HCT116 (cell line): ENCODE measurements around the gene LIPA. TPM values are rescaled to one million over a fixed set of nuclear protein-coding genes. Genes with fewer than 3 reads are reported as not detected.

Experiments
- ATAC-seq: fragments of 200-7000 bp; cut with Tn5 transposase; 2 replicates; pipeline ENCODE4 v1.9.1; 2020; ENCODE audit warnings: mild to moderate bottlenecking, moderate library complexity
- BruUV-seq: library from RNA; stranded (reverse); fragments of 400-500 nt; replicated peaks from 2 replicates; lab custom pipeline; 2021; lab: Mats Ljungman, UMichigan
- CTCF ChIA-PET: fragments of 300-600 bp; sonication (Branson Sonifier 250); formaldehyde crosslinking; loops from one replicate; lab custom pipeline; 2021; ENCODE audit warnings: antibody characterized with exemption; lab: Charles Lee
- POLR2A ChIA-PET: fragments of 300-600, 350-600 bp; sonication (Branson Sonifier 250); formaldehyde crosslinking; loops from one replicate; lab custom pipeline; 2021; ENCODE audit warnings: antibody characterized with exemption; lab: Charles Lee
- RAD21 ChIA-PET, 2 experiments: fragments of 300-600 bp; sonication (Branson Sonifier 250); formaldehyde crosslinking; loops; one replicate each; lab custom pipeline; 2023; ENCODE audit warnings: low total read pairs in 2 of 2; ENCODE audit not compliant: uncharacterized antibody in 2 of 2, unreplicated experiment in 2 of 2, low non-redundant PET in 1 of 2; lab: Charles Lee
- DNase-seq: peaks from one replicate; pipeline ENCODE4 v3.0.0-alpha.2; 2010; ENCODE audit warnings: low read depth, low spot score
- H2AFZ ChIP-seq: fragments of 200-600 bp; shearing (Covaris generic), sonication (generic); 2 replicates; pipeline ENCODE4 v1.6.1; 2017; ENCODE audit warnings: low read depth, mixed run types, mixed read lengths, antibody characterized with exemption, low read length; ENCODE audit not compliant: poor library complexity, severe bottlenecking
- H3K27ac ChIP-seq: 2 replicates; pipeline ENCODE4 v1.5.1; 2012; ENCODE audit warnings: low read depth, low read length
- H3K27me3 ChIP-seq: fragments of 200-600 bp; sonication (generic); 2 replicates; pipeline ENCODE4 v1.6.1; 2016; ENCODE audit warnings: mixed run types, low read length, mixed read lengths; ENCODE audit not compliant: insufficient read depth
- H3K36me3 ChIP-seq, 2 experiments: fragments of 200-500 bp in 1 of 2; fragments of 200-600 bp in 1 of 2; sonication (Bioruptor generic) in 1 of 2; sonication (generic) in 1 of 2; 2 replicates each; pipeline versions ENCODE4 v1.5.1 to v1.6.1; 2014 to 2016; ENCODE audit warnings: low read length in 2 of 2, inconsistent platforms in 1 of 2, mixed read lengths in 1 of 2, mixed run types in 1 of 2; ENCODE audit not compliant: insufficient read depth in 2 of 2, control insufficient read depth in 1 of 2
- H3K4me1 ChIP-seq, 2 experiments: fragments of 200-600 bp in 1 of 2; sonication (generic) in 1 of 2; 2 replicates each; pipeline versions ENCODE4 v1.5.1 to v1.6.1; 2012 to 2017; ENCODE audit warnings: low read length in 2 of 2, inconsistent platforms in 1 of 2, mild to moderate bottlenecking in 1 of 2, mixed read lengths in 1 of 2, mixed run types in 1 of 2, moderate library complexity in 1 of 2; ENCODE audit not compliant: insufficient read depth in 2 of 2, control insufficient read depth in 1 of 2
- H3K4me2 ChIP-seq: fragments of 200-600 bp; sonication (generic); 2 replicates; pipeline ENCODE4 v1.6.1; 2017; ENCODE audit warnings: mixed run types, low read length, mixed read lengths
- H3K4me3 ChIP-seq, 2 experiments: fragments of 200-600 bp in 1 of 2; sonication (generic) in 1 of 2; replicated peaks in 1 of 2; 2 replicates each; pipeline ENCODE4 v1.5.1; 2011 to 2016; ENCODE audit warnings: low read length in 2 of 2, control low read depth in 1 of 2, low read depth in 1 of 2, mild to moderate bottlenecking in 1 of 2, mixed read lengths in 1 of 2, mixed run types in 1 of 2
- H3K79me2 ChIP-seq: fragments of 200-600 bp; sonication (generic); 2 replicates; pipeline ENCODE4 v1.6.1; 2017; ENCODE audit warnings: mild to moderate bottlenecking, mixed run types, low read length, moderate library complexity, mixed read lengths; ENCODE audit not compliant: insufficient read depth
- H3K9ac ChIP-seq: fragments of 200-600 bp; sonication (generic); 2 replicates; pipeline ENCODE4 v1.6.1; 2016; ENCODE audit warnings: low read length, mixed read lengths
- H3K9me2 ChIP-seq: fragments of 200-600 bp; sonication (generic), shearing (Covaris generic); 2 replicates; pipeline ENCODE4 v1.6.1; 2017; ENCODE audit warnings: mixed run types, mild to moderate bottlenecking, moderate library complexity; ENCODE audit not compliant: insufficient read depth
- H3K9me3 ChIP-seq, 2 experiments: fragments of 200-500 bp in 1 of 2; fragments of 200-600 bp in 1 of 2; sonication (Bioruptor generic) in 1 of 2; sonication (generic) in 1 of 2; 2 replicates each; pipeline ENCODE4 v1.6.1; 2014 to 2017; ENCODE audit warnings: low read length in 2 of 2, mixed read lengths in 2 of 2, inconsistent platforms in 1 of 2, low read depth in 1 of 2, mild to moderate bottlenecking in 1 of 2, mixed run types in 1 of 2, moderate library complexity in 1 of 2; ENCODE audit not compliant: control insufficient read depth in 1 of 2, insufficient read depth in 1 of 2
- H4K20me1 ChIP-seq: fragments of 200-600 bp; sonication (generic), shearing (Covaris generic); 2 replicates; pipeline ENCODE4 v1.6.1; 2017; ENCODE audit warnings: mixed run types, mild to moderate bottlenecking, moderate library complexity; ENCODE audit not compliant: insufficient read depth
- CBX3 ChIP-seq: IDR thresholded peaks from 2 replicates; pipeline ENCODE4 v1.6.1; 2012; ENCODE audit warnings: low read depth
- EZH2 ChIP-seq: fragments of 200-600 bp; sonication (generic); IDR thresholded peaks from 2 replicates; pipeline ENCODE4 v1.6.1; 2017; ENCODE audit warnings: antibody characterized with exemption, mixed run types
- EZH2phosphoT487 ChIP-seq: fragments of 200-600 bp; IDR thresholded peaks from 2 replicates; pipeline ENCODE4 v1.6.1; 2018; ENCODE audit warnings: antibody characterized with exemption, borderline replicate concordance
- SP1 ChIP-seq: IDR thresholded peaks from 2 replicates; pipeline ENCODE4 v1.6.1; 2012; ENCODE audit warnings: low read depth
- SRF ChIP-seq: IDR thresholded peaks from 2 replicates; pipeline ENCODE4 v1.6.1; 2012; ENCODE audit warnings: low read depth
- YY1 ChIP-seq: IDR thresholded peaks from 2 replicates; pipeline ENCODE4 v1.6.1; 2011; ENCODE audit warnings: low read length, low read depth, moderate library complexity, mild to moderate bottlenecking; ENCODE audit not compliant: insufficient replicate concordance; ENCODE audit errors: extremely low read depth
- ZFX ChIP-seq: fragments of 450-650 bp; IDR thresholded peaks from 2 replicates; pipeline ENCODE4 v1.6.1; 2017
- intact Hi-C: fragments of 100-400 bp; cut with micrococcal nuclease; formaldehyde crosslinking; loops from 2 replicates; pipeline ENCODE4 v1.10.0; 2022
- total RNA-seq: library from RNA; stranded (reverse); gene quantifications from one replicate; pipeline ENCODE4 v1.2.1, GENCODE V29; 2021; ENCODE audit not compliant: unreplicated experiment
- TF ChIP-seq, protein P1 (sequence below): IDR thresholded peaks from 2 replicates; pipeline ENCODE4 v1.6.1; 2012

LIPA gene
- total RNA-seq, 1 experiment from 2014 or later, result 27.1 TPM

DNA sequence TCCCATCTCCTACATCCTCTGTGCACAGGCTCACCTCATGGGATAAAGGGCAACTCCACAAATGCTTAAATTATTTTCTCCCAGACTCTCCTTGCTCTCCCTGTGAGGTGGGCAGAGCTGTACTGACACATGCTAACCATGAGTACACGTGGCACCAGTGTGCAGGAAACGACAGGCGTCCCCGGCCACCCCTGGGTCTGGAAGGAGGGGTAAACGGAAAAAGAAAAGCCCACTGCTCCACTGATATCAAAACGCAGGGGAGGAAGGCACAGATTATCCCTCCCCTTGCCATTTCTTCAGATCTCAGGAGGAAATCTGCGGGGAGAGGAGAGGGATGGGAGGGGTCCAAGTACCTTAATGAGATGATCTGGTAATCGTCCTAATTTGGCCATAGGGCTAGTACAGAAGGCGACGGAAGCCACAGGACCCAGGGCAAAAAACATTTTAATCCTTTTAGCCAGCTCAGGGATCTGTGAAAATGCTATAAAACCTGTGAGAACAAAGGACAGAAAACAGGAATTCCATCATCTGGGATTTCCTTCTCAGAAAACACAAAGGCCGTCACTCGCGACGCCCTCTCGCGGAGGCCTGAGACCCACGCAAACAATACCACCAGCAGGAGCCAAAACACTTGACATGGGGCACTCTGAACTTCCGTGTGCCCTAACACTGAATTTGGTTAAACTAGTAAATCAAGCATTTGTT is 26.7 kb downstream of the LIPA start:
- Histone ChIP-seq H3K27me3 (no peaks in the 10 kb centered on the region), H3K9ac (no peak overlapping the region), H3K4me1 (no peaks in the 10 kb centered on the region), H3K9me3 (no peaks in the 10 kb centered on the region), H3K27ac (no peak overlapping the region), H3K9me2 (no peaks in the 10 kb centered on the region), H3K79me2 (no peaks in the 10 kb centered on the region), H2AFZ (no peak overlapping the region), H3K4me2 (no peak overlapping the region), H4K20me1 (no peaks in the 10 kb centered on the region), H3K4me3 (no peak overlapping the region), H3K36me3 (no peaks in the 10 kb centered on the region)
- DNase-seq (no peak), ATAC-seq (no peak)
- no TSS peak for BruUV-seq
- POLR2A ChIA-PET, result no interaction called here
- TF ChIP-seq SP1, result no peak
- no peak for TF ChIP-seq ZFX
- no peak for TF ChIP-seq EZH2phosphoT487
- TF ChIP-seq CBX3, result no peak
- intact Hi-C loops, result no loop called here
- RAD21 ChIA-PET, result no interaction called here
- CTCF ChIA-PET, result no interaction called here

DNA sequence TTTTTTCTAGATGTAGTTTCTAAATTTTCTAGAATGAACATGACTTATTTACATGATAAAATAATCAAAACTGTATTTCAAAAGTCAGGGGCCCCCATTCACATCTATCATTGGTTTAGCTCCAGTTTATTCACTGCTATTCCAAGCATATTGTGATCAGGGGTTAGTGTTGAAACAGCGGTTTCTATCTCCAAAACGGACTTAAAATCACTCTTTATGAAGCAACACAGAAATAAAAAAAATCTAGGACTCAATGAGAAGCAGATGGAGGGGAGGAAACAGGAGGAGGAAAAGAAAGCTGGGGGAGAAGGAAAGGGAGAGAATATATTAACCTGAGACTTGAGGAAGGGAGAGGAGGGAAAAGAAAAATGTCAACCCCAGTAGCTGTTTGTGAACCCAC is 29.7 kb downstream of the LIPA start:
- RAD21 ChIA-PET, result no interaction called here
- Histone ChIP-seq H3K36me3 (no peaks in the 10 kb centered on the region), H3K4me2 (no peak overlapping the region), H3K9ac (no peak overlapping the region), H3K4me1 (peaks cover 4 to 5% of the 10 kb centered on the region in 2 experiments; a peak in 2 of 4 replicates), H3K9me2 (no peaks in the 10 kb centered on the region), H3K79me2 (no peaks in the 10 kb centered on the region), H3K9me3 (no peaks in the 10 kb centered on the region), H2AFZ (no peak overlapping the region), H3K27ac (no peak overlapping the region), H3K4me3 (no peak overlapping the region), H3K27me3 (no peaks in the 10 kb centered on the region), H4K20me1 (no peaks in the 10 kb centered on the region)
- ATAC-seq, result no peak
- BruUV-seq, result no TSS peak
- POLR2A ChIA-PET, result no interaction called here
- intact Hi-C loops, result no loop called here
- no peak for DNase-seq
- TF ChIP-seq EZH2 (no peak), YY1 (no peak), ZFX (no peak), SRF (no peak), CBX3 (no peak)
- TF ChIP-seq, protein P1, sequence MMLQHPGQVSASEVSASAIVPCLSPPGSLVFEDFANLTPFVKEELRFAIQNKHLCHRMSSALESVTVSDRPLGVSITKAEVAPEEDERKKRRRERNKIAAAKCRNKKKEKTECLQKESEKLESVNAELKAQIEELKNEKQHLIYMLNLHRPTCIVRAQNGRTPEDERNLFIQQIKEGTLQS, result no peak
- CTCF ChIA-PET, result no interaction called here
